Measurements from ENCODE around the gene ARHGAP29.
"Not testable (repeated sequence)": the region's sequence is repeated elsewhere in the genome, so short reads cannot be mapped to it uniquely, and the experiment has no call there.

The ARHGAP29 gene

GRCh38 chr1:94231746-94232145 lies 5.6 kb downstream of the ARHGAP29 start:
- DNase-seq, result no peak

- no peak for DNase-seq
Measured at GRCh38 chr1:94230920-94231319, 6.5 kb downstream of the ARHGAP29 start.

- no peak for DNase-seq
Measured at GRCh38 chr1:94228640-94229375, 8.6 kb downstream of the ARHGAP29 start.

GRCh38 chr1:94227624-94228023 lies 9.8 kb downstream of the ARHGAP29 start:
- no peak for DNase-seq

GRCh38 chr1:94225845-94226244 lies 11.5 kb downstream of the ARHGAP29 start:
- DNase-seq, result no peak

- no peak for DNase-seq
Measured at GRCh38 chr1:94218332-94218731, 19.1 kb downstream of the ARHGAP29 start.

GRCh38 chr1:94215955-94216354 lies 21.4 kb downstream of the ARHGAP29 start:
- DNase-seq, result no peak

GRCh38 chr1:94209982-94210381 lies 27.4 kb downstream of the ARHGAP29 start:
- no peak for DNase-seq

GRCh38 chr1:94209425-94209824 lies 28.0 kb downstream of the ARHGAP29 start:
- no peak for DNase-seq

GRCh38 chr1:94207695-94208094 lies 29.7 kb downstream of the ARHGAP29 start:
- DNase-seq, result no peak

- DNase-seq, result no peak
Measured at GRCh38 chr1:94205639-94206038, 31.7 kb downstream of the ARHGAP29 start.

- DNase-seq, result no peak
Measured at GRCh38 chr1:94202241-94202640, 35.1 kb downstream of the ARHGAP29 start.

- DNase-seq, result no peak
Measured at GRCh38 chr1:94199398-94199797, 38.0 kb downstream of the ARHGAP29 start.

- no peak for DNase-seq
Measured at GRCh38 chr1:94194079-94194865, 43.1 kb downstream of the ARHGAP29 start.

- DNase-seq, result no peak
Measured at GRCh38 chr1:94193128-94193527, 44.3 kb downstream of the ARHGAP29 start.

GRCh38 chr1:94191216-94191615 lies 46.2 kb downstream of the ARHGAP29 start:
- DNase-seq, result no peak

- no peak for DNase-seq
Measured at GRCh38 chr1:94186946-94187345, 50.4 kb downstream of the ARHGAP29 start.

- DNase-seq, result no peak
Measured at GRCh38 chr1:94183197-94183815, 54.1 kb downstream of the ARHGAP29 start.

GRCh38 chr1:94182191-94182590 lies 55.2 kb downstream of the ARHGAP29 start:
- DNase-seq, result no peak

GRCh38 chr1:94180650-94181049 lies 56.7 kb downstream of the ARHGAP29 start:
- DNase-seq, result no peak

- no peak for DNase-seq
Measured at GRCh38 chr1:94178901-94179300, 58.5 kb downstream of the ARHGAP29 start.

GRCh38 chr1:94169126-94169525 lies 68.3 kb downstream of the ARHGAP29 start:
- DNase-seq, result no peak

- DNase-seq, result no peak
Measured at GRCh38 chr1:94165843-94166242, 71.5 kb downstream of the ARHGAP29 start.

GRCh38 chr1:94164885-94165284 lies 72.5 kb downstream of the ARHGAP29 start:
- DNase-seq, result not testable (repeated sequence)

Measured in activated gamma-delta T cell treated with Interleukin-2 at 50 U/mL for 16 hours (primary cell).